Forelimb muscle (tissue), 1 donor: Measurements from ENCODE around the gene TMEM145. TPM values are rescaled to one million over a fixed set of nuclear protein-coding genes. Genes with fewer than 3 reads are reported as not detected.

Source experiments
- DNase-seq: peaks from one replicate; pipeline ENCODE4 v3.0.0-alpha.2; 2013; ENCODE audit warnings: low read depth
- polyA plus RNA-seq: library from polyadenylated mRNA; unstranded; fragments of 120-200 nt; gene quantifications from one replicate; pipeline ENCODE4 v1.2.1, GENCODE V29; 2013; ENCODE audit not compliant: insufficient read length

The TMEM145 gene
- polyA plus RNA-seq, 1 donor: 0.43 TPM

DNA sequence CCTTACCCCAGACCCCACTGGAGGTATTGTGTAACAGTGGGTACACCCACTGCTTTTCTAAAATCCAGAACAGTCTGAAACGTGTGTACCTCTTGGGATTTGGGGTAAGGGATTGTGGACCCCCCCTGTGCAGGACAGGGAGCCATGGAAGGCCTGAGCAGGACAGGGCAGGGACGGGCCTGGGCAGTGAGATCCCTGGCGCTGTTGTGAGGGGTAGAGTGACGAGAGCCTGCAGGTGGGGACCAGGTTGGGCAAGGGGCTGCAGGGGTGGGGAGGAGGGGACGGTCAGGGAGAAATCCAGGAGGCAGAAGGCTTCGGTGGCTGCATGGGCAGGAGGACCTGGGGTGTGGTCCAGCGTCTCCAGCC lies 48.4 kb downstream of the TMEM145 start:
- no peak for DNase-seq

DNA sequence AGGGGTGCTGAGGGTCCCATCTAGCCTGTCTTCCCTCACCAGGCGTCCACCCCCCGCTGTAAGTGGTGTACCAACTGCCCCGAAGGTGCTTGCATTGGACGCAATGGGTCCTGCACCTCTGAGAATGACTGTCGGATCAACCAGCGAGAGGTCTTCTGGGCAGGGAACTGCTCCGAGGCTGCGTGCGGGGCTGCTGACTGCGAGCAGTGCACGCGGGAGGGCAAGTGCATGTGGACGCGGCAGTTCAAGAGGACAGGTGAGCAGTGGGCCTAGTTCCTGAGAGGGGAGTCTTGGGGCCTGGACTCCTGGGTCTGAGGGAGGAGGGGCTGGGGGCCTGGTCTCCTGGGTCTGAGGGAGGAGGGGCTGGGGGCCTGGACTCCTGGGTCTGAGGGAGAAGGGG lies 49.2 kb downstream of the TMEM145 start:
- DNase-seq: no peak

DNA sequence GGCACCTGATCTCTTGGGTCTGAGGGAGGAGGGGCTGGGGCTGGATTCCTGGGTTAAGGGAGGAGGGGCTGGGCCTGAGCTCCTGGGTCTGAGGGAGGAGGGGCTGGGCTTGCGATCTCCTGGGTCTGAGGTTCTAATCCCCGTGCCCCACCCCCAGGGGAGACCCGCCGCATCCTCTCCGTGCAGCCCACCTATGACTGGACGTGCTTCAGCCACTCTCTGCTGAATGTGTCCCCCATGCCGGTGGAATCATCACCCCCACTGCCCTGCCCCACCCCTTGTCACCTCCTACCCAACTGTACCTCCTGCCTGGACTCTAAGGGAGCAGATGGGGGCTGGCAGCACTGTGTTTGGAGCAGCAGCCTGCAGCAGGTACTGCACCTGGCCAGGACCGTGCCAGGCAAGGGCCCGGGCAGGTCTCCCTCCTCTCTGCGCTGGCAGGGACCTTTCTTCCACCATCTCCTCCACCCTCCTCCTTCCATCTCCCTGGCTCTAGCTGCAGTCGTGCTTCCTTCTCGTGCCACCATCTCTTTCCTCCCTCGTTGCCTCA lies 49.9 kb downstream of the TMEM145 start:
- DNase-seq: no peak

DNA sequence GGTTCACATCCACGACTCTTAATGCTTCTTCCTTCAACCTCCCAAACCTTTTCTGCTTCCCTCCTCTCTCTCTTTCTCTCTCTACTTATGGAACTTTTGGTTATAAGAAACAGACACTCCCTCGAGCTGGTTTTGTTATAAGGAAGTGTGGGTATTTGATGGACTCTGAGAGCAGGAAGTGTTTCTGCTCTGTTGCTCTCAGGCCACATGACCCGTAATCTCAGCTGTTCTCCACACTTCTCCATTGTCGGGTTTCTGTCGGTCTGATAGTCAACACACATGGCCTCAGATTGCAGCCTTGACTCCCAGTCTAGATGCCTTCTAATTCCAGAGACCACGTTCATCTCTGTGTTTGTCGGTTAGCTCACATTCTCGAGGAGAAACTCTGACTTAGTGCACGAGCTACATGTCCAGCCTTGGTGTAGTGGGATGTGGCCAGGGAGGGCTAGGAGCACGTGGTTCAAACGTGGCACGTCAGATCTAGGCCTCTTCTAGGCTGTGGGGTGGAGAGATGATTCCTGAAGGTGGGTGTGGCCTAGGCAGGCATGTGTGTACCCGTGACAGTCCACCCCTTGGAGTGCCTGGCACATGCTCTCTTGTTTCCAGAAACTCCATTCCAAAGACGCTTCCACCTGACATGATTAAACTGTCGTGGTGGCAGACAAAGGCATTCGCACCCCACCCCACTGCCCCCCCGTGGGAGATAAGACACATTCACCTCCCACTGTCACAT lies 50.7 kb downstream of the TMEM145 start:
- no peak for DNase-seq

DNA sequence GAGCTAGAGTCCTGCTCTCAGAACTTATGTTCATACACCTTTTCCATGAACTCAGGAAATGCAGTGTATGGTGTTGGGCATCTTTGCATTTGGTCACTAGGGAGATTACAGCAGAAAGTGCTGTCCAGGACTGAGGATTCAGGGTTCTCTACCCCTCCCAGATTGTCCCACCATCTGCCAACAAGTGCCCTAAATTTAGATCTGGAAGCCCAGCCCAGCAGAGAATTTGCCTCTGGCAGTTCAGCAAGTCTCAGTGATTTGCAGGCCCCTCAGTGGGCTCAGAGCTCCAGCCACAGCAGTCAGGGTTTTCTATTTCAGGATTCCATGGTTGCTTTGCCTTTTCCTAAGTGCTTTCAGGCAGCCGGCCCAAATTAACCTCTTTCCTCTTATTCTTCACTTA lies 53.6 kb downstream of the TMEM145 start:
- no peak for DNase-seq

DNA sequence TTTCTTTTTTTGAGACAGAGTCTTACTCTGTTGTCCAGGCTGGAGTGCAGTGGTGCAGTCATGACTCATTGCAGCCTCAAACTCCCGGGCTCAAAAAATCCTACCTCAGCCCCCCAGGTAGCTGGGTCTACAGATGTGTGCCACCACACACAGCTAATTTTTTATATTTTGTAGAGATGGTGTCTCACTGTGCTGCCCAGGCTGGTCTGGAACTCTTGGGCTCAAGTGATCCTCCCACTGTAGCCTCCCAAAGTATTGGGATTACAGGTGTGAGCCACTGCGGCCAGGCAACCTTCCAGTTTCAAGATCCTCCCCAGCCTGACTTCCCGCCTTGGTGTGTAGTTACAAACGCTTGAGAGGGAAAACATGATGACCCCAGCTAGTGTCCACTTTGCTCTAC lies 54.8 kb downstream of the TMEM145 start:
- no peak for DNase-seq

DNA sequence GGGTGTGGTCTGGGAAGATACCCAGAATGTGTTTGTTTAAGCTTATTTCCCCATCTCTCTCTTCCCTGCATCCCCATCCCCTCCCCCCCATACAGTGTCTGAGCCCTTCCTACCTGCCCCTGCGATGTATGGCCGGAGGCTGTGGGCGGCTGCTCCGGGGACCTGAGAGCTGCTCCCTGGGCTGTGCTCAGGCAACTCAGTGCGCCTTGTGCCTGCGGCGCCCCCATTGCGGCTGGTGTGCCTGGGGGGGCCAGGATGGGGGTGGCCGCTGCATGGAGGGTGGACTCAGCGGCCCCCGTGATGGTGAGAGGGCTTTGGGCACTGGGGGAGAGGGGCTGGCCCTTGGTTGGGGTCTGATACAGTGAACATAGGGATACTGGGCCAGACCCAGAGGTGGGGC lies 55.3 kb downstream of the TMEM145 start:
- DNase-seq: no peak

DNA sequence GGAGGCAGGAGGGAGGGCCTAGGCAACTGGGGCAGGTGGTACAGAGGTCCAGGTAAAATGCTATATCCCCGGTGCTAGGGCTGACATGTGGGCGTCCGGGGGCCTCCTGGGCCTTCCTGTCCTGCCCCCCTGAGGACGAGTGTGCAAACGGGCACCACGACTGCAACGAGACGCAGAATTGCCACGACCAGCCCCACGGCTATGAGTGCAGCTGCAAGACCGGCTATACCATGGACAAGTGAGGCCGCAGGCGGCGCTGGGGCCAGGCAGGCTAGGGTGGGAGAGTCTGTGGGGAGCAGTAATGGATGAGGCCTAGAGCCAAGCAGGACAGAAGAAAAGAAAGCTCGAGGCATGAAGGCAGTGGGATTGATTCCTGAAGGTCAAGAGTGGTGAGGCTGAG lies 55.7 kb downstream of the TMEM145 start:
- no peak for DNase-seq

DNA sequence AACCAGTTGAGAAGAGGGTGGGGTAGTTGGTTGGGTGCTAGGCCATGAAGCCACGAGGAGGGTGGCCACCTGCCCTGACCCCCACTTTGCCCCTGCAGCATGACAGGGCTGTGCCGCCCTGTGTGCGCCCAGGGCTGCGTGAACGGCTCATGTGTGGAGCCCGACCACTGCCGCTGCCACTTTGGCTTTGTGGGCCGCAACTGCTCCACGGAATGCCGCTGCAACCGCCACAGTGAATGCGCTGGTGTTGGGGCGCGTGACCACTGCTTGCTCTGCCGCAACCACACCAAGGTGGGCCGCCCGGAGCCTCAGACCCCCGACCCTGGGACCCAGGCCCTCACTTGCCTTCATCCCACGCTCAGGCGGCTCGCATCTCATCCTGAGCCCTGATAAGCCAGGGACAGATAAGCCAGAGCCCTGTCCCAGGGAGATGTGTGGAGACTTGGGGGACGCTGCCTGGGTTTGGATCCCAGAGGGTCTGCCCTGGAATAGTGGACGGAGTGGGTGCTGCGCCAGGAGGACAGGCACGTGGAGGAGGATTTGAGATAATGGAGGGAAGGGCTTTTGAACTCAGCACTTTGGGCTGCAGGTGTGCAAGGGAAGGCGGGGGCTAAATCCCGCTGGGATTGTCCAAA lies 56.4 kb downstream of the TMEM145 start:
- DNase-seq: no peak

DNA sequence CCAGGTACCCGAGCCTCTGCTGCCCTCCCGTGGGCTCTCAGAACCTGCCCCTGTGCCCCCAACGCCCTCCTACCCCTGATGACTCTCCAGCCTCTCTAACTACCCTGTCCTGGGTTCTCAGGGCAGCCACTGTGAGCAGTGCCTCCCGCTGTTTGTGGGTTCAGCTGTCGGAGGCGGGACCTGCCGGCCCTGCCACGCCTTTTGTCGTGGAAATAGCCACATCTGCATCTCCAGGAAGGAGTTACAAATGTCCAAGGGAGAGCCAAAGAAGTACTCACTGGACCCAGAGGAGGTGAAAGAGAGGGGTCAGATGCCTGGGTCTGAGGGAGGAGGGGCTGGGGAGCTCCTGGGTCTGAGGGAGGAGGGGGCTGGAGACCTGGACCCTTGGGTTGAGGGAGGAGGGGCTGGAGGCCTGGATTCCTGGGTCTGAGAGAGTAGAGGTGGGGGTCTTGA lies 57.0 kb downstream of the TMEM145 start:
- DNase-seq: no peak

DNA sequence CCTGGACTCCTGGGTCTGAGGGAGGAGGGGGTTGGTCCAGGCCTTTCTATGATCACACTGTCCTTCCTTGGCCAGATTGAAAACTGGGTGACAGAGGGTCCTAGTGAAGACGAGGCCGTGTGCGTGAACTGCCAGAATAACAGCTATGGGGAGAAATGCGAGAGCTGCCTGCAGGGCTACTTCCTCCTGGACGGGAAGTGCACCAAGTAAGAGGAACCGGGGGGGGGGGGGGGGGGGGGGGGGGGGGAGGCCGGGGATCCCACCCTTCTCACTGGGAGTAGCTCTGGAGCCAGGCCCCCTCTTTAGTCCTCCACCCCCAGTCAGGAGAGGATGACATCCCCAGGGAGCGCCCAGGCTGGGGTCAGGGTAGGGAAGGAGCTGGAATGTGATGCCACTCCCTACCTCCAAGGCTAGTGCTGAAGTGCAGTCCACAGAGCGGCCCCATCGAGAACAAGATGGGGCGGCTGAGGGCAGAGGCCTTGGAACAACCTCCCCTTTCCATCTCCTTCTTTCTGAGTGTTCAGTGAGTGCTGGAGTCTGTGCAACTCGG lies 57.6 kb downstream of the TMEM145 start:
- DNase-seq: no peak

Other genes with a start within 250 kb of the TMEM145 start
- gene GRIK5, start 243.1 kb upstream of the TMEM145 start, polyA plus RNA-seq: 2.5 TPM
- gene ZNF574, start 237.1 kb upstream of the TMEM145 start, polyA plus RNA-seq: 10.1 TPM
- gene POU2F2, start 180.9 kb upstream of the TMEM145 start, polyA plus RNA-seq: 1.3 TPM
- 13.3 TPM for gene DEDD2, start 95.6 kb upstream of the TMEM145 start, polyA plus RNA-seq
- gene ZNF526, start 93.0 kb upstream of the TMEM145 start, polyA plus RNA-seq: 5.1 TPM
- 42.1 TPM for gene GSK3A, start 70.7 kb upstream of the TMEM145 start, polyA plus RNA-seq
- gene ERF, start 58.2 kb upstream of the TMEM145 start, polyA plus RNA-seq: 33.8 TPM
- gene CIC, start 44.1 kb upstream of the TMEM145 start, polyA plus RNA-seq: 34.2 TPM
- gene PRR19, start 11.2 kb upstream of the TMEM145 start, polyA plus RNA-seq: 0.49 TPM
- gene PAFAH1B3, start 10.7 kb upstream of the TMEM145 start, polyA plus RNA-seq: 22.3 TPM
- 30.3 TPM for gene MEGF8, start 12.3 kb downstream of the TMEM145 start, polyA plus RNA-seq
- not detected for gene CNFN, start 77.0 kb downstream of the TMEM145 start, polyA plus RNA-seq
- 11.1 TPM for gene LIPE, start 114.1 kb downstream of the TMEM145 start, polyA plus RNA-seq
- gene CXCL17, start 129.6 kb downstream of the TMEM145 start, polyA plus RNA-seq: not detected
- gene CEACAM1, start 215.2 kb downstream of the TMEM145 start, polyA plus RNA-seq: 2.6 TPM